GM18499 (cell line): ENCODE measurements around the gene COQ9.
A peak's percentile ranks its signal among the peaks of the same experiment; 100 is the strongest.
"Not testable (repeated sequence)": the region's sequence is repeated elsewhere in the genome, so short reads cannot be mapped to it uniquely, and the experiment has no call there.

Experiments used
- ATAC-seq: cut with Tn5 transposase; IDR thresholded peaks from one replicate; pipeline ENCODE4 v1.9.1; 2021; ENCODE audit warnings: moderate number of reproducible peaks; ENCODE audit not compliant: insufficient read depth, unreplicated experiment

The COQ9 gene

DNA sequence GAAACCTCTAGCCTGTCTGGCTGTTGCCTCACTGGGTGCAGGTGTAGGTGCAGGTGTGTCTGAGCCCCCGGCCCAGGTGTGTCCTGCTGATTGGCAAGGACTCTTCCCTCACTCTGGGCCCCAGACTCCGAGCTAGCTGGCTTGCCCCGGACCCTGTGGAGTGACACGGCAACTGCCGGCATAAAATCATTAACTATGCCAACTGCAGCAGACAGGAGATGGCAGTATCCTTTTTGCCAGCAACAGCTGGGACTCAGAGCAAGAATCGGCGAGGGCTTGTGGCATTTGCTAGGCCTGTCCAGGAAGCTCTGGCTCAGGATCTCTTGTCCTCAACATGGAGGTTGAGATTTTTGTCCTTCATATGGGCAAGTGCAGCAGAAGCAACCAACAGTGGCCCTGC, 20.9 kb upstream of the COQ9 start:
- no peak for ATAC-seq

DNA sequence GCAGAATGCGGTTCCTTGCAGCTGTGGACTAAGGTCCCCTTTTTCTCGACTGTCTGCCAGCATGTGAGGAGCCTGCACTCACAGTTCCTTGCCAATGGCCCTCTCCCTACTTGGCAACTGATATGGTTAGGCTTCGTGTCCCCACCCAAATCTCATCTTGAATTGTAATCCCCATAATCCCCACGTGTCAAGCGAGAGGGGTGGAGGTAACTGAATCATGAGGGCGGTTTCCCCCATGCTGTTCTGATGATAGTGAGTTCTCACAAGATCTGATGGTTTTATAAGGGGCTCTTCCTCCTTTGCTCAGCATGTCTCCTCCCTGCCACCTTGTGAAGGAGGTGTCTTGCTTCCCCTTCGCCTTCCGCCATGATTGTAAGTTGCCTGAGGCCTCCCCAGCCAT, 20.0 kb upstream of the COQ9 start:
- ATAC-seq: no peak

DNA sequence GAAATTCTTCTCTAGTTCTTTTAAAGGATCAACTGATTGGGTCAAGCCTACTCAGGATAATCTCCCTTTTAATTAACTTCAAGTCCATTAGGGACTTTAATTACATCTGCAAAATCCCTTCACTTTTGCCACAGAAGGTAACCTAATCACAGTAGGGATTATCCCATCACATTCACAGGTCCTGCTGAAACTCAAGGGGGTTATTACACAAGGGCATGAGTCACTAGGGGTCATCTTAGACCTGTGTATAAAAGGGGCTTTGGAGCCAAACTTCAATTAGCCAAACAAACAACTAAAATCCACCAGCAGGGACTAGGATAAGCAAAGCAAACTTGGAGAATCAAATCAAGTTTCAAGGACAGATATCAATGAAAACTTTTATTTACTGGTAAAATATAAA, 19.5 kb upstream of the COQ9 start:
- ATAC-seq: no peak

DNA sequence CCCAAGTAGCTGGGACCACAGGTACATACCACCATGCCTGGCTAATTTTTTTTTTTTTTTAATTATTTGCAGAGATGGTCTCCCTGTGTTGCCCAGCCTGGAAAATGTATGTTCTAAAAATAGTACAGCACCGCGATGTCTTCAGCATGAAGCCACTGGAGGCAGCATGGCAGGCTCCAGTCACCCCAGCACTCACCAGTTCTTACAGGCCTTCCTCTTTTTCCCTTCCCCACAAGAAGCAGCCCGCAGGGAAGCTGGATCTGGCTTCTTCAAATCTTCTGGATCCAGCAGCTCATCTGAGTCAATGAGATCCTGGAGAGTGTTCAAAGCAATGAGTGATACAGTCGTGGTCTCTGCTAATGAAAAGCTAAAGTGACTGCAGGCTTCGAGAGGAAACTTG, 16.3 kb upstream of the COQ9 start:
- ATAC-seq: no peak

DNA sequence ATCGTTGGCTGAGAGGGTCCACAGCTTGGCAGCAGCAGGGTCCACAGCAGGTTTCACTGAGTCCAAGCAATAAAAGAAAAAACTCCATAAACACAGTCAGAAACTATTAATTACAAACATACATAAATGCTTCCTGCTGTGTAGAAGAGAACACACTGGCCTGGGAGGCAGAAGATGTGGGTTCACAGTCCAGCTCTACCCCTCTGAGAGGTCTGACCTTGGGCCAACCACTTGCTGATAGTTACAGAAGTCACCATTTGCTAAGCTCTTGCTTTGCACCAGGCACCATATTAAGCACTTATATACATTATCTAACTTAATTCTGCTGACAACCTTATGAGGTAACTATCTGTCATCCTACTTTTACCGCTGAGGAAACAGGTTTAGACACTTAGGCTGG, 14.8 kb upstream of the COQ9 start:
- no peak for ATAC-seq

DNA sequence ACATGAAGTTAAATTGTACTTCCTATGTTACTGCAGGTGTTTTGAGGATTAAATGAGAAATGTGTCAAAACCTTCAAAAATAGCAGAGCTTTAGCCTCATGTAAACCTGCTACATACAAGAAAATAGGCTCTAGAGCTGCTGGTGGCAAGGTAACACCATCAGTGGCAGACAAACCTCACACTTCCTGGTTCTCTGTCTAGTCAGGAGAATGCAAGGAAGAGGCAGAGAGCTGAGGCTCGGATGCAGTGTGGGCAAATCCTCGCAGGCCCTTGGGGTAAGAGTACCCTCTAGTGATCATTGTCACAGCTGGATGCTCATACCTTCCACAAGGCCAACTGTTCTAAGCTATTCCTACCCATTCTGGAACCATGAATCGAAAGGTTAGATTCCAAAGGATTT, 14.3 kb upstream of the COQ9 start:
- ATAC-seq: no peak

DNA sequence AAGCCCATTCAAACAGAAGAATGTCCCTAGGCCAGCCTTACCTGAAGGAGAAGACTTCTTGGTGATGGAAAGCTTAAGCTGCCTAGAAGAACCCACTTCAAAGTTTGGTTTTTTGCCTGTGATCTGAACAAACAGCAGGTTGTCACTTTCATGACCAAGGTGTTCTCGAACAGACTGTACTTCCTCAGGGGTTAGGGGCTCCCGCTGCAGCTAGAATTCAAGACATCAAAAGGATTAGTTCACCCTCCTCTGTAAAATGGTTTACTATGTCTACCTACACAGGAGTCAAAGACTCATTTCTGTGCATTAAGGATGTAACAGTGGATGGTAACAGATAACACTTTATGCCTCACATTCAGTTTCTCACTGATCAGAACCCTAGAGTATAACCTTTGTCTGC, 13.3 kb upstream of the COQ9 start:
- ATAC-seq: no peak

DNA sequence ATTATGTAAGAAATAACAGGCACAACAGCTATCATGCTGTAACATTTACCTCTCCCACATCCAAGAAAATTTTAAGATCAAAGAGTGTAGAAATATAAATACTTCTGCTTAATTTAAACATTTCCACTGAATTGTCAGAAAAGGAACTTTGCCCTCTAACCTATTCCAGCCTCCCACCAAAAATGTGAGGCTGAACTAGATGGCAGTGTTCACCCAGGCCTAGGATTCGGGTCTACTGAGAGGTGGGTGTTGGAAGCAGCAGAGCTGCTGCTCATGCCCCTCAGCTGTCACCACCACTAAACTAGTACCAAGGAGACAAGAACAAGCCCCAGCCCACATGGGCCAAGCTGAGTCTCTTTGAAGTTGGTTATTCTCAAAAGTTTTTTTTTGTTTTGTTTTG, 11.4 kb upstream of the COQ9 start:
- ATAC-seq: no peak

DNA sequence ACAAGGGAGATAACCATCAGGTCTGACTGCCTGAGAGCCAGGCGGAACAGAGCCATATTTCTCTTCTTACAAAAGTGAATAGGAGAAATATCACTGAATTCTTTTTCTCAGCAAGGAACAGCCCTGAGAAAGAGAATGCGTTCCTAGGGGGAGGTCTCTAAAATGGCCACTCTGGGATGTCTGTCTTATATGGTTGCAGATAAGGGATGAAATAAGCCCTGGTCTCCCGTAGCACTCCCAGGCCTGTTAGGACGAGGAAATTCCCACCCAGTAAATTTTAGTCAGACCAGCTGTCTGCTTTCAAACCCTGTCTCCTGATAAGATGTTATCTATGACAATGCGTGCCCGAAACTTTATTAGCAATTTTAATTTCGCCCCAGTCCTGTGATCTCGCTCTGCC, 7.3 kb upstream of the COQ9 start:
- not testable (repeated sequence) for ATAC-seq

DNA sequence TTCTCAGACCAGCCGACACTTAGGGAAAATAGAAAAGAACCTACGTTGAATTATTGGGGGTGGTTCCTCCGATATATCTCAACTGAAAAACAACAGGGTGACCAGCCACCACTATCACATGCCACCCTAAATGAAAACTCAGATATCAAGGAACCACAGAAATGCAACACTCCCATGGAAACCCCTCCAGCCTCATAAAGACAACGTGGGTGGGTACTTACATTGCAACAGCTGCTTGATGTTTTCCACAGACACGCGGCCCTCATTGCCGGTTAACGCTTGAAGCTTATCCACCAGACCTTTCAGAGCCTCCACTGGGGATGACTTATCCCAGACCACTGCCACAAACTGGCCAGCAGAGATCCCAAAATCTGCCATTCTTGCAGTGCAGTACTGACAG, 6.7 kb upstream of the COQ9 start:
- ATAC-seq: not testable (repeated sequence)

DNA sequence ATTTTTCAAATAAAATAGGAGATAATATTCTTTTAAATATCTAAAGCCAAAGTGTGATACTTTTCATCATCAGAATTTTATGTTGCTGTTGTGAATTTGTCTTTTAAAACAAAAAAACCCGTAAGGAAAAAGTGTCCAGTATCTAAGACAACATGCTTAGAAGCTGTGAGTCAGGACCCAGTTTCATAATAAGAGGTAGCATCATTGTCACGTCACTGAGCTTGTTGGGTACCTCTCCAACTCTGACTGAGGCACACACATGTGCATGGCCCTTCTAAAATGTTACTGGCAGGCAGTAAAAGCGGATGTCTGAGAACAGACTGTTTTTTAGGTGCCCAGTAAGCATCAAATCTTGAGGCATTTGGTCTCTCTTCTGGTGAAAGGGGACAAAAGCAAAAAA, 2.6 kb upstream of the COQ9 start:
- ATAC-seq: no peak

DNA sequence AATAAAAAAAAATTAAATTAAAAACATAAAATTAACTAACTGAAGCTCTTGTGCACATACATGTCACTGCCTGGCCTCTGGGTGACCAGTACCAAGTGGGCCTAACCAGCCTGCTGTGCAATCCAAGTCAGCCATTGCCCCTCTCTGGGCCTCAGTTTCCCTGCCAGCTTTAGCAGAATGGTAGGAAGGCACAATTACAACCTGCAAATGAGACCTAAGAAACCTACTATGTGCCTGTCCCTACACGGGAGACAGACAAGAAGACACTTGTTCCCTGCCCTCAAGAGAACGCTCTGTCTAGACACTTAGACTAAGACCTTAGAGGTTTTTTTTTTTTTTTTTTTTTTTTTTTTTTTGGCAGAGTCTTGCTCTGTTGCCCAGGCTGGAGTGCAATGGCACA, 1.8 kb upstream of the COQ9 start:
- no peak for ATAC-seq

DNA sequence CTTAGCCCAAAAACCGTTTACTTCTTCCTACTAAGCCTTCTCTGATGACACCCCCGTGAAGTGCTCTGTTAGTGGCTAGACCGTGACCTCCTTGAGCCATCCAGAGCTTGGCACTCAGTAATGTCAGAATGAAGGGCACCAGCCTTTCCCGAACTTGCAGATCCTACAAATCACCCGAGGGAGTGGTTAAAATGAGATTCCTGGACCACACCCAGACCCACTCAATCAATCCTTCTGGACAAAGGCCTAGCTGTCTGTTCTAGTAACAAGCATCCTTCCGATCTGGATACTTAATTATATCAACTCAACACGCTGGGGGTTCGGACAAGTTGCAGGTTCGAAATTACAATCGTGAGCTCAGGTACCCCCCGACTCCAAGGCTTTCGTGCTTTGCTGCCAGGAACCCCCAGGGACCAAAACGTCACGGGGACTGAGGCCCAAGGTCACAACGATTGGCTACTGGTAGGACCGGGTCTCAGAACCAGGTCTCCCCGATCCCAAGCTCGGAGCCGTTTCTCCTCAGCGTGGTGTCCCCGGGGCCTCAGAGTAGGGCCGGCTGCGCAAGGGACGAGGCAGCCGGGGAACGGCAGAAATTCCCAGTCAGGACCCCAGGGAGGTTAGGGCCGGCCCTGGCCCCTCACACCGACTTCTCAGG, 621 bp upstream of the COQ9 start:
- peak; percentile 28 for ATAC-seq

DNA sequence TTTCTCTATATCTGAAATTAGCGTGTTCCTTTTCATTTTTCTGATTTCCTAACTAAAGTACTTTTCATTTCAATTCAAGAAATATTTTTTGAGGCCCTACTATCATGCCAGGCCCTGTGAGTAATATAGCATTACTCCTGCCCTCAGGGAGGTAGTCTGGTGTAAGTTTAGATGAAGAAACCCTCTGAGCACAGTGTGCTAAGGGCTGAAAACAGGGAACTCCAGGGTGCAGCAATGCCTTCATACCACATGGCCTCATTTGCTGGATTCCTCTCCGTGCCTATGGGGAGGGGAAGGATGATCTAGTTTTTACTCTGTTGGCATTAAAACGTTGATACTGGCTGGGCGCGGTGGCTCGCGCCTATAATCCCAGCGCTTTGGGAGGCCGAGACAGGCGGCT, 4.7 kb downstream of the COQ9 start:
- ATAC-seq: no peak

DNA sequence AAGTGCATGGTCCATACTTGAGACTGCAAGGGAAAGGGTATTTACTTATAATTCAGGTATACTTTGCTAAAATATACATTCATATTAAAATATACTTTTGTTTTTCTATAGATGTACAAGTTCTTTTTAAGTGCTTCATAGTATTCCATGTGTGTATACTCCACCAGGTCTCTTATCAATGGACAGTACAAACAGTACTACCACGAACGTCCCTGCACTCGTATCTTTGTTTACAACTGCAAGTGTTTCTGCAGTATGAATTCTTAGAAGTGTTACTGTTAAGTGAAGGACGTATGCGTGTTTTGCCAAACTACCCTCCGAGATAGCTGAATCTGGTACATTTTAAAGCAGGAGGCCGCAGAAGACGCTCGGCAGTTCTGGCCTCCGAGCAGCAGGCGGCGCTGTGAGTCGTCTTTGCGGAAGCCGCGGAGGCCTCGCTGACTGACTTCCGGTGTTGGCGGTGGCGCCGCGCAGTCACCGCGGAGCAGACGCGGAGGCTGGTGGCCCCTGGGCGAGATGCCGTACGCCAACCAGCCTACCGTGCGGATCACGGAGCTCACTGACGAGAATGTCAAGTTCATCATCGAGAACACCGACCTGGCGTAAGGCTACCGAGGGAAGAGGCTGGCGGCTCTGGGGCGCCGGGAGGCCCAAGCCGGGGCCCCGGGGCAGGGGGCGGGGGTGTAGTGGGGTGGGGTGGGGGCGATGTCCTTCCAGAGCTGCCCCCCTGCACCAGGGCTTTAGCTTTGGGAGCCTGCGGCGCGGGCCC, 15.1 kb downstream of the COQ9 start, which contains the start of gene POLR2C:
POLR2C (plus strand) TSS at position 471 of the 769 bp plus-strand sequence; CDS start at position 517, 46 bp downstream.
- no peak for ATAC-seq

DNA sequence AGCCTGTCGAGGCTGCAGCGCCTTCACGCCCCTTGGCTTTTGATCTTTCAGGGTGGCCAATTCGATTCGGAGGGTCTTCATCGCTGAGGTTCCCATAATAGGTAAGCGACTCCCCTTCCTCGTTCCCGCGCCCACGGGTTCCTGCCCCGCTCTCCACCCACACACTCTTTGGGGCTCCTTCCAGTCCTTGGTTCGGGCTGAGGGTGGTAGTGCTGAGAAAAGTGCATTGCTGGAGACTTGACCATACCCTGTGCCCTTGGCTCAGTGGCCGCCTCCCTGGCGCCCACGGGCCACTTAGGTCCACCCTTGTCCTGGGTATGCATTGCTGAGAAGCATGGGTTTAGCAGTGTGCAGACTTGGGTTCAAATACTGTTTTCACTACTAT, 15.7 kb downstream of the COQ9 start:
- ATAC-seq: no peak

DNA sequence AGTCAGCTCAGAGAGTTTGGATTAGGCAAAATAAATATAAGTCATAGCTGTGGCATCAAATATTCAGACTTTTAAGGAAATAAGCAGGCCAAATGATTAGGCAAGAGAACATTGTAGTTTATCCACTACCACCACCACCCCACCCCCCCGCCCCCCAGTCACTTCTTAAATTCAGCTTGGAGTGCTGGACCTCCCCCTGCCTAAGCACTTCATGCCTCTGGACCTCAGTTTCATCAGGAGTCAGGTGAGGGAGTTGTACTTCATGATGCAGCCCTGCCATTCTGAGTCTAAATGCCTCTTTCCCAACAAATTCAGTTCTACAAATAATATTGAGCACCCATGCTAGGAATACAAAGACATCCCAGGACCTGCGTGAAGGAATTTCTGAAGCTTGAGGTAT, 17.2 kb downstream of the COQ9 start:
- ATAC-seq: no peak

DNA sequence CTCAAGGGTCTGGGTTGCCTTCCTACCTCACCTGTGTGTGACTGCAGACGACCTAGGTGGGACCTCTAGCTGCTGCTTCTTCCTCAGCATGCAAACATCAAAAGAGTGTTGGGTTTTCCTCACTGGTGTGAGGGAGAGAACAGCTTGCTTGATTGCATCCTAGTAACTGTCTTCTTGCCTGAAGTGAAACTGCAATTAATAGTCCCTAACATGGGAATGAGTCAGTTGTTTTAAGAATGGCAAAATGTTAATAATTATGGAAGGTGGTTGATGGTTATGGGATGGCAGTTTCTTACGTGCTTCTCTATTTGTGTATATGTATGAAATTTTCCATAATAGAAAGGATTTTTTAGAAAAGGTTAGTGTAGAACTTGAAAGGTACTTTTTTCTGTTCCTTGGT, 21.1 kb downstream of the COQ9 start:
- ATAC-seq: no peak

DNA sequence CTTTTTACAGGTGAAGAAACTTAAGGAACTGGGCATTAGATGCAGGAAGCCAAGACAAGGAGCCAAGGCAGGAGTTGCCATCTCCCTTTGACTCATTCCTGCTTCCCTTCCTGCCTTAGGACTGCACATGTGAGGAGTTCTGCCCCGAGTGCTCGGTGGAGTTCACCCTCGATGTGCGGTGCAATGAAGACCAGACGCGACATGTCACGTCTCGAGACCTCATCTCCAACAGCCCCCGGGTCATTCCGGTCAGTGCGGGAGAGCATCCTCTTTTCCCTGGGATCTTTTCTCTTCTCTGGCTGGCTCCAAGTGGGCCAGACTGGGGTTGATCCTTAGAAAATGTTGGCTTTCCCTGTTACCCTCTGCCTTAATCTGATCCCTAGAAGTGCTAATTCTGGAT, 21.8 kb downstream of the COQ9 start:
- ATAC-seq: no peak

DNA sequence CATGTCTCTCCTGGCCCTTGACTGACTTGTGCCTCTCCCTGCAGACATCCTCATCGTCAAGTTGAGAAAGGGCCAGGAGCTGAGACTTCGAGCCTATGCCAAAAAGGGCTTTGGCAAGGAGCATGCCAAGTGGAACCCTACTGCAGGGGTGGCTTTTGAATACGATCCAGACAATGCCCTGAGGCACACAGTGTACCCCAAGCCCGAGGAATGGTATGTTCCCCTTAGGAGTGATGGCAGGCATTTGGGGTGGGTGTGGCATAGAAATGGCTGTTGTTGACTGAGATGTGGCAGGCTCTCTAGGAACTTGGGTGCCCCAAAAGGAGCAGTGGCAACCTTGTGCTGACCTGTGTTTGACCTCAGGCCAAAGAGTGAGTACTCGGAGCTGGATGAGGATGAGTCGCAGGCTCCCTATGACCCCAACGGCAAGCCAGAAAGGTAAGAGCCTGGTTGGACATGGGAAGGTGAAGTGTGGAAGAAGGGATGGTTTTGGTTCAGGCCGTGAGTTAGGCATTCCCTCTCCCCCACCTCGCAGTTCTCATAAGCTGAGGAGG, 22.7 kb downstream of the COQ9 start:
- ATAC-seq: no peak

DNA sequence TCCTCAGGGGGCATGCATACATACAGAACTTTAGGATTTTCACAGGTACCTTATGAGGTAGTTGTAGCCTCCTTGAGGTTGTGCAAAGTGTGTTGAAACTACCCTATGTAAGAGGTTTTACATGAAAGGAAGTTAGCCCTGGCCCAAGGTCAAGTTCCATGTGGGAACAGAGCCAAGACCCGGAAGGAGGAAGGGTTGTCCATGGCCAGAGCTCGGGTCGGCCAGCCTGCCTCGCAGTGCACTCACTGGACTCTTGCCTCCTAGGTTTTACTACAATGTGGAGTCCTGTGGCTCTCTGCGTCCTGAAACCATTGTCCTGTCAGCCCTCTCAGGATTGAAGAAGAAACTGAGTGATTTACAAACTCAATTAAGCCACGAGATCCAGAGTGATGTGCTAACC, 23.4 kb downstream of the COQ9 start:
- ATAC-seq: no peak

DNA sequence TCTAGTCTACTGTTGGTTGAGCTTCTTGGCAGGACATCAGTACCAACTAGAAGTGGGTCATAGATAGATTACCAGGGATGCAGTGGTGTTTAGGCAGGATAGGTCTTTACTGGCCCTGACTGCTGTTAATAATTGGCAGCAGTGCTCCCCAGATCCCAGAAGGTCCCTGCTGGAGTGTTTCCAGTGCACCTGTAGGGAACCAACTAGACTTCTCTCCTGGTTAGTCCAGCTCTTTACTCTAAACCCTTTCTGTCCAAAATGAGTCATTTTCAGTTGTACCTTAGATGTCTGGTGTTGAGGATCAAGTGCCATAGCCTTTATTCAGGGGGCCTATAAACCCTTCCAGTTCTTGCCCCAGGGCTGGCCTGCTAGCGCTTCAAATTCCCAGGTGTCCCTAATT, 23.9 kb downstream of the COQ9 start:
- ATAC-seq: no peak
